ENCODE data around the gene POLDIP2.

Gene POLDIP2, protein sequence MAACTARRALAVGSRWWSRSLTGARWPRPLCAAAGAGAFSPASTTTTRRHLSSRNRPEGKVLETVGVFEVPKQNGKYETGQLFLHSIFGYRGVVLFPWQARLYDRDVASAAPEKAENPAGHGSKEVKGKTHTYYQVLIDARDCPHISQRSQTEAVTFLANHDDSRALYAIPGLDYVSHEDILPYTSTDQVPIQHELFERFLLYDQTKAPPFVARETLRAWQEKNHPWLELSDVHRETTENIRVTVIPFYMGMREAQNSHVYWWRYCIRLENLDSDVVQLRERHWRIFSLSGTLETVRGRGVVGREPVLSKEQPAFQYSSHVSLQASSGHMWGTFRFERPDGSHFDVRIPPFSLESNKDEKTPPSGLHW

DNA sequence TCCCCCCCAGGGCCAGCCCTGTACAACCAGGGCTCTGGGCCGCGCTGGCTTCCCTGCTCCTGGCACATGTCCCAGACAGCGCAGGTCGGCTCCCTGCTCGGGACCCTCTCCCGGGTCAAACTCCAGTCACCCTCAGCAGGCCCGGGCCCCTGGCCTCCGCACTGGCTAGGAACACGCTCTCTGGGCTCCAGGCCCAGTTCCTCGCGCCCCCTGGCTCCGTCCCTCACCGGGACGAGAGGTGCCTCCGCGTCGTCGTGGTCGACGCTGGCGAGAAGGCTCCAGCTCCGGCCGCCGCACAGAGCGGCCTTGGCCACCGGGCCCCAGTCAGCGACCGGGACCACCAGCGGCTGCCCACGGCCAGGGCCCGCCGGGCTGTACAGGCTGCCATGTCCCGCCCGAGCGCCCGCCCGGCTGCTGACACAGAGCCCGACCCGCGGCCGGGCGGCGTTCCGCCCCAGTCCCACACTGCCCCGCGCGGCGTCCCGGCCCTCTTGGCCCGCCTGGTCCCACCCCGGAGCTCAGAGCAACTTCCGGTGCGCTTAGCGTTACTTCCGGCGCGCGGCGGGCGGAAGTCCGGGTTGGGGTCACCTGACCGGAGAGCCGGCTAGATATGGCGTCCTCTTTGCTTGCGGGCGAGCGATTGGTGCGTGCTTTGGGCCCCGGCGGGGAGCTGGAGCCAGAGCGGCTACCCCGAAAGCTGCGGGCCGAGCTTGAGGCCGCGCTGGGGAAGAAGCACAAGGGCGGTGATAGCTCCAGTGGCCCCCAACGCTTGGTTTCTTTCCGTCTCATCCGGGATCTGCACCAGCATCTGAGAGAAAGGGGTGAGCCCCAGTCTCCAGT, at the start of gene POLDIP2:
POLDIP2 (minus strand) TSS at position 467 of the 840 bp plus-strand sequence; CDS start at position 388, 79 bp downstream.
- peak; percentile 93 to 94 for DNase-seq (ENCODE audit: low read depth in 2 of 2)

DNA sequence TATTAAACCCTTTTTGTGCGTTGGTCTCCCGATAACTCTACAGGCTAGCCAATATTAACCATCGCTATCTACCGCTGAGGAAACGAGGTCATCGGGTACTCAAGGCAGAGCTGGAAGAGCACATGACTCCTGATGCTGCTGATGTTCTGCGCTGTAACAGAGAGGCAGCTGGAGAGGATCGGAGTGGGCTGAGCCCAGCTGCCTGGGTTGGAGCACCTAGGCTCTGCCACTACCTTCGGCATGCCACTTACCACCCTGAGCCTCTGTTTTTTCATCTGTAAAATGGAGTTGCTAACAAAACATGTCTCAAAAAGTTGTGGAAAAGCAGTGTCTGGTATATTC, 49.1 kb upstream of the POLDIP2 start:
- DNase-seq (ENCODE audit: low read depth in 2 of 2) = no peak

DNA sequence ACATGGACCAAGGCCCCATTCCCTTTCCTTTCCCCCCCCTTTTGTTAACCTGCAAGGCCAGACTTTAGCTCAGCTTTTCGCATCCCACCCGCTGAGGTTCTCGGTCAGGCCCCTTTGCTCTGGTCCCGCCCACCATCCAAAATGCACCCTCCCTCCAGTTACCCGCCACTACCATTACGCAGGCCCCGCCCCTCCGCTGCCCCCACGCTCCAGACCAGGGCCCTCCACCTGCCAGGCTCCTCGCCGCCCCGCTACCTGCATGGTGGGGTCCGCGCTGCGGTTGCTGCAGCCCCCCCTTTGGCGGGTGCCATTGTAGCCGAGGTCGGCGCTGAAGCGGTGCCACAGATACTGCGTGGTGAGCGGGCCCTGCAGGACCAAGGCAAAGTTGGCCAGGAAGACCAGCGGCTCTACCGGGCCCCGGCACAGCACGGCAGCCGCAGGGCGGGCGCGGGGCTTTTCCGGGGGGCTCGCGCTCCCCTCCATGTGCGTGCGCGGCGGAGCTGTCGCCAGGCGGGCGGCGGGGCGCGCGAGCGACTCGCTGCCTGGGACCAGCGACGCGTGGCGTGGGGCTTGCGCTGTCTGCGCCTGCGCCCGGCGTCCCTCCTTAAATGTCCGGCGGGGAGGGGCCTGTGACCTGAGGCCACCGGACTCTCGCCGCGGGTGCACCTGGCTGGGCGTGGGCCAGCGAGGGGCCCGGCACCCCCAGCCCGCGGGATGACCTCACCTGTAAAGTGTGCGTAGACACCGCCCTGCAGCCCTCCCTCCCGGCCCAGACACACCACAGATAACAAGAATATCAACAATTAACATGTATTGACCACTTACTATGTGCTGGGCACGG, 48.5 kb upstream of the POLDIP2 start, which contains the start of gene SLC46A1:
SLC46A1 (minus strand) TSS at position 581 of the 841 bp plus-strand sequence; CDS start at position 483, 98 bp downstream.
- peak; percentile 55 to 58 for DNase-seq (ENCODE audit: low read depth in 2 of 2)

DNA sequence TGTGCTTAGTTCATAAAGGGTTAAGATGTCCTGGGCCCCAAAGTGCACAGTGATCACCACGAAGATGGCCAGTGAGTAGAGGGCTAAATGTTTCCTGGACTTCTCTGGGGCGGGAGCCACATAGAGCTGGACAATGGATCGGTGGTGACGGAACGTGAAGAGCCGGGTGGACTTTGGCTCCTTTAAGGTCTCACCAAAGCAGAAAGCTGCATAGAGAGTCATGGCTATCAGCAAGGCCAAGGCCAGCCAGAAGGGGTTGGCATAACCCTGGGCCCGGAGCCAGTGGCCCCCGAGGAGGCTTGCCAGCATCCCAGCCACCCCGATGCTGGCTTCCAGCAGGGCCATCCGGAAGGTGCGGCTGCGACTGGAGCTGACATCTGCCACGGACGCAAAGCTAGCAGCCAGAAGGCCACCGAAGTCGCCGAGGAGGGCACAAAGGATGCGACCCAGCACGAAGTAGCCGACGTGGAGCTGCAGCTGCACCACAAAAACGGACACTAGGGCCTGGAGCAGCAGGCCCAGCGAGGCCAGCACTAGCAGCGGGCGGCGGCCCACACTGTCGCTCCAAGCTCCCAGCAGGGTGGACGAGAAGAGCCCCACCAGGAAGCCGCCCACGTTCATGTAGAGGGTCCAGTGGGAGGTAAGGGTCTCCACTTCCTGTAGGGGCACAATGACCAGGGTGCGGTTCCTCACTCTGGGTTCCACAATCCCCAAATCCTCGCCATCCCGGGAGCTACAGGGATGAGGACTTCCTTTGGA, 47.7 kb upstream of the POLDIP2 start:
- no peak for DNase-seq (ENCODE audit: low read depth in 2 of 2)

DNA sequence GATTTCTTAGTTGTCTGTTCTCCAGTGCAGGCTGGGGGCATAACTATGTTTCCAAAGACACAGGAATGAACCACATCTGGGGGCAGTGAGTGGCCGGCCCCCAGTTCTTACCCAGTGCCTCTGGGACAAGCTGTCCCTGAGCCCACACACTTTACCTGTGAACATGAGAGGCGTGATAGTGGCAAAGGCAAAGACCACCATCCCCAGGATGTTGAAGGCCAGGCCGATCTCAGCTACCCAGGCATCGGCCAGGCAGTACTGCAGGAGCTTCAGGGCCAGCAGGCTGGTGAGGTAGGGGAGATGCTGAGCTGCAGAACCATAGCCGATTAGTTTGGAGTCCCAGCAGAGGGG, 47.1 kb upstream of the POLDIP2 start:
- DNase-seq (ENCODE audit: low read depth in 2 of 2) = no peak

DNA sequence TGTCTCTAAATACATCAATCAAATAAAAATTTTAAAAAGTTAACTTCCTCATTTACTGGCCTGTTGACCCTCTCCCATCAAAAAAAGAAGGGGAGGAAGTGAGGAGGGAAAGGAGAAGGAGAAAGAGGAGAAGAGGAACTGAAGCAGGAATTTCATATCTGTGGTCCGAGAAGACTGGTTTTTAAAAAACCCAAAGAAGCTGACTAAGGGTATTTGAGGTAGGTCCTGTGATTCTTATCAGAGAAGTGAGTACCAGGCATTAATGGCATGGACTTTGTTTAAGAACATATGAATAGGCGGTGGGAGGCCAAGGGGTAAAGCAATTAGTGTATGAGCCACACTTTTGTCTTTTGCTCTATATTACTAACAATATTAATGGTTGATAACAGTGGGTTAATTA, 46.7 kb upstream of the POLDIP2 start:
- no peak for DNase-seq (ENCODE audit: low read depth in 2 of 2)

DNA sequence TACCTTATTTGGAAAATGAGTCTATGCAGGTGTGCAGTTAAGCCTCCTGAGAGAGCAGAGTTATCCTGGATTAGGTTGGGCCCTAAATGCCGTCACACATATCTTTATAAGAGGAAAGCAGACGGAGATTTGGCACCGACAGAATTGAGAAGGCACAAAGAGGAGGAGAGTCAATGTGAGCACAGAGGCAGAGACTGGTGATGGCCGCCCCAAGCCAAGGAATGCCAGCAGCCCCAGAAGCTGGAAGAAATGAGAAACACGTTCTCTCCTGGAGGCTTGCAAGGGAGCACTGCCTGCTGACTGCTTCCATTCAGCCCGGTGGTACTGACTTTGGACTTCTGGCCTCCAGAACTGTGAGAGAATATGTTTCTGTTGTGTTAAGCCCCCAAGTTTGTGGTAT, 45.5 kb upstream of the POLDIP2 start:
- no peak for DNase-seq (ENCODE audit: low read depth in 2 of 2)

DNA sequence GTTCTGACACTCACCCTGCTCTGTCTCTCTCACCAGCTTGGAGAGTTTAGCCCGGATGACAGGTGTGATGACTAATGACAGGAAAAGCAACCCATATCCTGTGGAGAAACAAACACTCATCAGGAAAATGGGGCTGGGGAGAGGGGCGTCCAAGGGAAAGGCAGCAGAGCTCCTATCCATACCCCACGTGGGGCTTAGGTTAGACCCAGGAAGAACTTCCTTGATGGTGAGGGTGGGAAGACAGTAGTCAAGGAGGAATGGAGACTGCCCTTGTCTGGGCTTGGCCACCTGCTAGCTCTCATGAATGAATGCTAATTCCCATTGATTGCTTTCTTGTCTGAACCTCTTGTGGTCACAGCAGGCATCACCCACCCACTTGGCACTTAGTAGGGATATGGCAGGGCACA, 44.9 kb upstream of the POLDIP2 start:
- DNase-seq (ENCODE audit: low read depth in 2 of 2) = no peak

DNA sequence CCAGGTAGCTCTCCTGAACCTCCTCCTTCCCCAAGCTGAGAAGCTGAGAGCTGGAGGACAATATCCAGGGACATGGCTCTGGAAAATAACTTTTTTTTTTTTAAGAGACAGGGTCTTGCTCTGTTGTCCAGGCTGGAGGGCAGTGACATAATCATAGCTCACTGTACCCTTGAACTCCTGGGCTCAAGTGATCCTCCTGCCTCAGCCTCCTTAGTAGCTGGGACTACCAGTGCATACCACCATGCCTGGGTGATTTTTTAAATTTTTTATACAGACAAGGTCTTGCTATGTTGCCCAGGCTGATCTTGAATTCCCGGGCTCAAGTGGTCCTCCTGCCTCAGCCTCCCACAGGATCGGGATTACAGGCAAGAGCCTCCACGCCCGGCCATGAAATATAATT, 42.5 kb upstream of the POLDIP2 start:
- DNase-seq (ENCODE audit: low read depth in 2 of 2) = no peak

DNA sequence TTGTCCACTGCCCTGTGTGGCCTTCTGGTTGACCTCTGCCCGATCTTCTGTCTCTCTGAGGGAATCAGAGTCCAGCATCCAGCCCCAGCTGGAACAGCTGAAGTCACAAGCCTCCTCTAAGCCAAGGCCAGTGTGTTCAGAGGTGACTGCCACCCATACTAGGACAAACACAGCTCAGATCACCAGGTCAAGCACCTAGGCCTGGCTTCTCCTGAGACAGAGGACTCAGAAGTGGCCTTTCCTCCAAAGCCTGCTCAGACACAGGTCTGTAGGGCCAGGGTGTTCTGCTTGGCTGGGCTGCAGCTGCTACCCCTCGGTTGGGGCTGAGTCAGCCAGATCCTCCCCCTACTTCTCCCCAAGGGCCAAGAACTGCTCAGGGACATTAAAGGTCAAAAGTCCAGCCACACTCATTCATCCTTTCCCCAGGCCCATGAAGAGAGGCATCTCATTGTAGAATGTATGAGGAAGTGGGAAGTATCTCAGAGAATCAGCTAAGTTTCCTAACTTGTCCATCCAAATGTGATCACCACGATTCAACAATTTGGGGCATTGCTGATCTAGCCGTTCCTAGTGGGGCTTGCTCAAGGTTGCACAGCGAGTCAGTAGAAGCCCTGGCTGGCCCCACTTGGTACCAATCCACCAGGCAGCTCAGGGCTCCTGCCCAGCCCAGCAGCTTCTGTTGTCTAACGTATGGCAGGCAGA, 41.1 kb upstream of the POLDIP2 start:
- no peak for DNase-seq (ENCODE audit: low read depth in 2 of 2)

DNA sequence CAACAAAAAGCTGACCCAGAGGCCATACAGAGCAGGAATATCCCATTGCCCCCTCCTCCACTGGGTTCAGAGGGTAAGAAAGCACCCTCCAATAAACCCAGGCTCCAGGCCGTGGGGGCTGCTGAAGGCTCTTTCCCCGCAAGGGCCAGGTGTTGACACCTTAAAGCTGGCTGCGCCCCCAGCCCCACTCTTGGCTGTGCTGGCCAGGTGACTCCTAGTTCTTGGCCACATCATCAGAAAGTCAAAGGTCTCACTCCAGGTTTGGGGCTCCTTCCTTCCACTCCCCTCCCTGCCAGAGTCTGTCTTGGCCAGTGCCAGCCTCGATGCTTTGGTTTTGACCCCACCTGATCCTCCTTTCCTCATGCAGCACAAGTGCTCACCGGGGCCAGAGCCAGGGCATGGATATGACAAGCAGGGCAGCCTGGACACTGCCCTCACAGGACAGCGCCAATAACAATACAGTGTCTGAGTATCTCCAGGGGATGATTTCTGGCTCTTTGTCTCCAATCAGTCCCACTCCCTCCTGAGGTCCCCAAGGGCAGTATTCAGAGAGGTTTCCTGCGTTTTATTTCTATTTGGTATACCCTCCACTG, 40.5 kb upstream of the POLDIP2 start:
- DNase-seq (ENCODE audit: low read depth in 2 of 2) = no peak

DNA sequence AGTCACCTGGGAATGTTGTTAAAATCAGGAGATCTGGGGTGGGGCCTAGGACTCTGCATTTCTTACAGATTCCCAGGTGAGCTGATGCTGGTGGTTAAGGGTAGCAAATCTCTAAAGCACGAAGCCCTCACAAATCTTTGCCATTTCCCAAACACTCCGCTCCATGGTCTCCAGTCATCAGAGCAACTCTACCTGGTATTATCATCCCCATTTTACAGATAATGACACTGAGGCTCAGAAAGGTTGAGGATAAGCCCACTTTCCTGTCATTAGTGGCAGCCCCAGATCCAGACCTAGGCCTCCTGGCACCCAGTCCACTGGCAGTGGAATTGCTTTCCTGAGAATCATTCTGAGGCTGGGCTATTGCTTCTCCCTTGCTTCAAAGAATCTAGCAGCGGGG, 39.9 kb upstream of the POLDIP2 start:
- DNase-seq (ENCODE audit: low read depth in 2 of 2) = no peak

DNA sequence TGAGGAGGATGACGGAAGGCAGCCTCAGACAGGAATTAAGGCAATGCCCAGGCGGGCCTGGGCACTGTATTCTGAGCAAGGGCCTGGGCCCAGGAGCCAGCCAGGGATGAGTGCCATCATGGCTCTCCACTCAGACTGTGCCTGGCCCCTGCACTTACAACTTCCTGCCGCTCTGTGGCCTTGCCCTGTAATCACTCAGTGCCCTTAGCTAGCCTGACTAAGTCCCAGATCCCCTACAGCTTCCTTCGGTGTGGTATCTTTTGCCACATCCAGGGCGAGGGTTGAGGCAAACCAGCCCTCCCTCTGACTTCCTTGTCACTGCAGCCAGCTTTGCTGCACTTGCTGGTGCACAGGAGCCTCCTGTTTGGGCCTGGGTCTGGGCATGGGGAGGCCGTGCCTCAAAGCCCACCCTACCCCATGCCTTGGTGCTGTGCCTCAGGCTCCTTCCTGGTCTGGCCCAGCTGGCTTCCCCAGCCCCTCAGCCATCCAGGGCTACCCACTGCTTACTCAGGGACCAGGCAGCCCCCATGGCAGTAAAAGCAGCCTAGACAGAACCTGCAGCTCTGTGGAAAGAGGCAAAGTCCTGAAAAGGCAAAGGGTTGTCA, 39.4 kb upstream of the POLDIP2 start:
- DNase-seq (ENCODE audit: low read depth in 2 of 2) = no peak

DNA sequence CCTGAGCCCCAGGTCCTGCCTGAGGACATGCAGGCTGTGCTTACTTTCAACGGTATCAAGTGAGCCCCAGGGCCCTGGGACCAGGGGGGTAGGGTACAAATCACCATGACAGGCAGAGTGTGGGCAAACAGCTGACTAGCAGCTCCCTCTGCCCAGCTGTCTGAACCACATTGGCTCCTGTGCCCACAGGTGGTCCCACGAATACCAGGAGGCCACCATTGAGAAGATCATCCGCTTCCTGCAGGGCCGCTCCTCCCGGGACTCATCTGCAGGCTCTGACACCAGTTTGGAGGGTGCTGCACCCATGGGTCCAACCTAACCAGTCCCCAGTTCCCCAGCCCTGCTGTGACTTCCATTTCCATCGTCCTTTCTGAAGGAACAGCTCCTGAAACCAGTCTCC, 38.6 kb upstream of the POLDIP2 start:
- DNase-seq (ENCODE audit: low read depth in 2 of 2) = no peak

DNA sequence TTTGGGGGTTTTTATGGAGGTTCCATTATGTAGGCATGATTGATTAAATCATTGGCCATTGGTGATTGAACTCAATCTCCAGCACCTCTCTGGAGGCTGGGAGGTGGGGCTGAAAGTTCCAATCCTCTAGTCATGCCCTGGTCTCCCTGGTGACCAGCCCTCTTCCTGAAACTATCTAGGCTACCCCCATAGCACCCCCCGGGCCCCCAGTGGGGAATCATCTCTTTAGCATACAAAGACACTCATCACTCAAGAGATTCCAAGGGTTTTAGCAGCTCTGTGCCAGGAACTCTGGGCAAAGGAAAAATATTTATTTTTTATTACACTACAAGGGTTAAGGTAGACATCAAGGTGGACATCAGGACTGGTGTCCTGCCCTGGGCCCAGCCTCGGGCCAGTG, 38.1 kb upstream of the POLDIP2 start:
- no peak for DNase-seq (ENCODE audit: low read depth in 2 of 2)

DNA sequence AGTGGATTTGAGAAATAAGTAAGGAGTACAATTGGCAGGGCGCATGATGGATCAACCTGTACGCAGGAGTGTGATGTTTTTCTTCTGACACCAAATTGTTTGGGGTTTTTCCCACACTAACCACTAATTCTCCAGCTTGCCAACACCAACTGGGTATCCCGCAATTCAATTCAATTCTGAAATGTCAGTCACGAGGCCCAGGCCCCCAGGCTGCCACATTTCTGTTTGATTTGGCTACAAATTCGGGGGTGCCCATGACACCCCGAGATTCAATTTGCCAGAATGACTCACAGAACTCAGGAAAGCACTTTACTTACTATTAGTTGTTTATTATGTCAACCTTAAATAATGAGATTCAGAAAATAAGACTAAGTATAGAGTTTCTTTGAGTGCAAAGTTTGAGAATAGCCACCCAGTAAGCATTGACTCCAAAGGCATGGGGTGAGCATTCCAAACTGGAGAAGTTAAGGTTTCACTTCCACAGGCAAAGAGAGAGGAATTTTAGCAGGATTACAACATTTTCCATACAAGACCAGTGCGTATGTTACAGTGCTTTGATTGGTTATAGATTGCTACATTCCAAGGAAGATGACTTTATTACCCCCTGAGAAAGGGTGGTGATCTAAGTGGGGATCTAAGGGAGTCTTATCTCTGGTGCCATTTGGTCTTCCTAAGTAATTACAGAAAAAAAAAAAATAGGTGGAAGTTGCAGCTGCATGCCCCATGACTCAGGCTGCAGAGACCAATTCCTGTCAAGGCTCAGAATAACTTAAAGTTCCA, 37.2 kb upstream of the POLDIP2 start:
- DNase-seq (ENCODE audit: low read depth in 2 of 2) = no peak

DNA sequence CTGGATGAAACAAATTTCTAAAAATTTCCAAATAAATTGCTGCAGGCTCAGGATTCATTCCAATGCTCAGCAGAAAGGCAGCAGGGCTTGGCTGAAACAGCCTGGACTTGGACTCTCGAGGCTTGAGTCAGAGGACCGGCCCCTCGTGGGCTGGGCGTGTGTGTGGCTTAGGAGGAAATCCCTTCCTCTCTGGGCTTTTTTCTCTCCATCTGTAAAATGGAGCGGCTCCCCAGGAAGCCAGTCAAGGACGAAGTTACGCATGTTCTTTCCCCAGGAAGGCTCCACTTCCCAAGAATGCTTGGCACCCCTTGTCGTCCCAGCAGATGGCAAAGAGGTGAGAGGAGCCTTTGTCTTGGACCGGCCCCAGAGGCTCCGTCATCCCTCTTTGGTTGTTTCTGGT, 35.2 kb upstream of the POLDIP2 start:
- no peak for DNase-seq (ENCODE audit: low read depth in 2 of 2)

DNA sequence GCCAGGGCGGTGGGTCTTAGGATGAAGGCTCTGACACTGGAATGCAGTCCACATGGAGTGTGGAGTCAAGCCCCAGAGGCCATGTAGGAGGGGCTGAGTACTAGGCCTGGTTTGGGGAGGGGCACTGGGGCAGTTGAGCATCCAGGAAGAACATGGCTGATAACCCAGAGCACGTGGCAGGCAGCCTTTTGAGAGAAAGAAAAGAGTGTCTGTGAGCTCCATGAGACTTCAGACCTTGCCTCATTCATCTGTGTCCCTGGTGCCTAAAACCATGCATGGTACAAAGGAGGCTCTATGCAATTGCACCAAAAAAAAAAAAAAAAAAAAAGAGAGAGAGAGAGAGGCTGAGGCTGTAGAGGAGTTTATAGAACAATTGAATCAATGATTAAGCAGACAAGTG, 34.1 kb upstream of the POLDIP2 start:
- DNase-seq (ENCODE audit: low read depth in 2 of 2) = no peak

DNA sequence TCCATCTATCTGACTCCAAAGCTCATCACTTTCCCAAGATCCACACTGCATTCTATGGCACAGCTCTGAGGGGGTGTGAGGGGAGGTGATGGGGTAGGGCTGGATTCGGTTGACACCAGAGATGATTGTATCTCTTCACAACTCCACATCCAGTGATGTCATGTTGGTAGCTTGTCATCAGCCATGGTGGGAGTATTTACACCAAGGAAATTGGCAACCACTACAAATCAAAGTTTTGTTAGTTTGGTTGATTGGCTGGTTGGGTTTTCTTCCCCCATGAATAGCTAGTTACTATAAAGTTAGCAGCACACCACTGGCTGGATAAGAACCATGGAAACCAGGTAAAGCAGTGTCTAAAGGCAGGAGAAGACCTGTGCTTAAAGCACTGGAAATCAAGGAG, 33.7 kb upstream of the POLDIP2 start:
- no peak for DNase-seq (ENCODE audit: low read depth in 2 of 2)

Measured in stimulated activated CD8-positive, alpha-beta memory T cell treated with anti-CD3 and anti-CD28 coated beads, Interleukin-15, amount 100 ng/mL, for 48 hours (primary cell).